ENCODE results near the gene TEK. TPM values are rescaled to one million over a fixed set of nuclear protein-coding genes. Genes with fewer than 3 reads are reported as not detected.

The TEK gene
- total RNA-seq, 1 experiment from 2014 or later: not detected

DNA sequence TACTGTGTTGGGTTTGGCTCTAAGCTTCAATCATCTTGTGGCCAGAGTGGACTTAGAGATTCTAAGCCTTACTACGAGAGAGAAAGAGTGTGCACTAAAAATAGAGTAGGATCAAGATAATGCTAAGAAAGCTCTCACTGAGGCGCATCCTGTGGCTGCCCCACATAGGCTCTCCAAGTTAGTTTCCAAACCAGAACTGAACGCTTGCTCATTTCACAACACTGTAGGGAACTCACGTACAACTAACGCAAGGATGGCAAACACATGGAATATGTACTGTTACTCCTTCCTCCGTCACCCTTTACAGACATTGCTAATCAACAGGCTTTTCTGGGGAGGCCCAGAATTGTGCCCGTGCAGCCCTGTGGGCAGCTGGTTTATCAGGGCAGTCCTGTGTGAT lies 97.0 kb downstream of the TEK start:
- intact Hi-C loops (cut with micrococcal nuclease; ENCODE audit: unreplicated experiment): no loop called here
- Mint-ChIP-seq H3K4me3 (ENCODE audit: low read depth, unreplicated experiment) (no peak overlapping the region), H3K9me3 (ENCODE audit: low read depth, unreplicated experiment) (no peaks in the 10 kb centered on the region), H3K4me1 (ENCODE audit: low read depth, unreplicated experiment) (no peaks in the 10 kb centered on the region), H3K27me3 (ENCODE audit: unreplicated experiment) (peaks cover 15% of the 10 kb centered on the region), H3K36me3 (ENCODE audit: insufficient read depth, unreplicated experiment) (no peaks in the 10 kb centered on the region), H3K27ac (ENCODE audit: unreplicated experiment) (no peak overlapping the region)
- CTCF ChIA-PET: interaction anchor here (1.1 kb wide), 1 partner anchor 33 kb away, joined by 3 read pairs; no protein-coding TSS in a partner anchor
- no peak for TF ChIP-seq CTCF (IDR thresholded peaks at IDR 0.05; ENCODE audit: unreplicated experiment)
- DNase-seq: no peak
- BruUV-seq (replicated peaks): no TSS peak

DNA sequence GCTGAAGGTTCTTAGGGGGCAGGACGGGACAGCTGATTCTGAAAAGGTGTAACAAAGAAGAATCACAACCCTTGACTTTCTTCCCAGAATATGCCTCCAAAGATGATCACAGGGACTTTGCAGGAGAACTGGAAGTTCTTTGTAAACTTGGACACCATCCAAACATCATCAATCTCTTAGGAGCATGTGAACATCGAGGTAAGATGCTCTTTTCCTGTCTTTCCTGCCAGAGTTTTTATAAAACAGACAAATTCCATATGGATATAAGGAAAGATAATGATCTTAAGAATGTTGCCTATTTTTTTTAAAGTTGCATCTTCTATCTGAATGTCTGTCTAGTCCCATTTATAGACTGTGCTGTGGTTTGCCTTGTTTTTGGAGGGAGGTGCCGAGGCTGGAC lies 100.0 kb downstream of the TEK start:
- no peak for DNase-seq
- TF ChIP-seq CTCF (IDR thresholded peaks at IDR 0.05; ENCODE audit: unreplicated experiment): no peak
- H3K27me3 Mint-ChIP-seq (ENCODE audit: unreplicated experiment): peaks cover 15% of the 10 kb centered on the region

DNA sequence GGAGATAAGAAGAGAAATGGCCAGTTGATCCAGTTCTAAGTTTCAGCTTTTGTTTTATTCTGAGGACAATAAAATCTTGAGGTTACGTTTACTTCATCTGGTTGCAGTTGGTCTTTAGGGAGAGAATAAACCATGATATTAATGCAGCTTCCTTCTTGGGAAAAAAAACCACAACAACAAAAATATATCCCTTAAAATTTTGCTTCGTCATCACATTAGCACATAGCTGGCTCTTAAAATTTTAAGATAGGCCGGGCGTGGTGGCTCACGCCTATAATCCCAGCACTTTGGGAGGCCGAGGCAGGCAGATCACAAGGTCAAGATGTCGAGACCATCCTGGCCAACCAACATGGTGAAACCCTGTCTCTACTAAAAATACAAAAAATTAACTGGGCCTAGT lies 101.6 kb downstream of the TEK start:
- no peaks in the 10 kb centered on the region for H3K4me1 Mint-ChIP-seq (ENCODE audit: low read depth, unreplicated experiment)
- BruUV-seq (replicated peaks): no TSS peak
- no peak overlapping the region for H3K4me3 Mint-ChIP-seq (ENCODE audit: low read depth, unreplicated experiment)
- TF ChIP-seq CTCF (IDR thresholded peaks at IDR 0.05; ENCODE audit: unreplicated experiment): no peak
- H3K27me3 Mint-ChIP-seq (ENCODE audit: unreplicated experiment): peaks cover 15% of the 10 kb centered on the region
- no peaks in the 10 kb centered on the region for H3K36me3 Mint-ChIP-seq (ENCODE audit: insufficient read depth, unreplicated experiment)
- intact Hi-C loops (cut with micrococcal nuclease; ENCODE audit: unreplicated experiment): no loop called here
- no peak for DNase-seq
- H3K9me3 Mint-ChIP-seq (ENCODE audit: low read depth, unreplicated experiment): no peaks in the 10 kb centered on the region
- CTCF ChIA-PET: no interaction called here
- no peak overlapping the region for H3K27ac Mint-ChIP-seq (ENCODE audit: unreplicated experiment)

More for the DNA sequence above, 100.0 kb downstream of the TEK start:
- H3K36me3 Mint-ChIP-seq (ENCODE audit: insufficient read depth, unreplicated experiment): no peaks in the 10 kb centered on the region
- intact Hi-C loops (cut with micrococcal nuclease; ENCODE audit: unreplicated experiment): no loop called here
- H3K4me1 Mint-ChIP-seq (ENCODE audit: low read depth, unreplicated experiment): no peaks in the 10 kb centered on the region
- CTCF ChIA-PET: no interaction called here
- no peak overlapping the region for H3K27ac Mint-ChIP-seq (ENCODE audit: unreplicated experiment)
- BruUV-seq (replicated peaks): no TSS peak
- H3K9me3 Mint-ChIP-seq (ENCODE audit: low read depth, unreplicated experiment): no peaks in the 10 kb centered on the region
- H3K4me3 Mint-ChIP-seq (ENCODE audit: low read depth, unreplicated experiment): no peak overlapping the region

- no peak for TF ChIP-seq CTCF (IDR thresholded peaks at IDR 0.05; ENCODE audit: unreplicated experiment)
- no peaks in the 10 kb centered on the region for H3K4me1 Mint-ChIP-seq (ENCODE audit: low read depth, unreplicated experiment)
- H3K36me3 Mint-ChIP-seq (ENCODE audit: insufficient read depth, unreplicated experiment): no peaks in the 10 kb centered on the region
- no peak for DNase-seq
- no peaks in the 10 kb centered on the region for H3K9me3 Mint-ChIP-seq (ENCODE audit: low read depth, unreplicated experiment)
- H3K27ac Mint-ChIP-seq (ENCODE audit: unreplicated experiment): no peak overlapping the region
- intact Hi-C loops (cut with micrococcal nuclease; ENCODE audit: unreplicated experiment): no loop called here
- peaks cover 14% of the 10 kb centered on the region for H3K27me3 Mint-ChIP-seq (ENCODE audit: unreplicated experiment)
- CTCF ChIA-PET: no interaction called here
- BruUV-seq (replicated peaks): no TSS peak
- H3K4me3 Mint-ChIP-seq (ENCODE audit: low read depth, unreplicated experiment): no peak overlapping the region
These were observed 103.2 kb downstream of the TEK start for GRCh38 chr9:27212191-27212590.

Measured in Calu3 (cell line).